IPS-NIHi7 (cell line): ENCODE results near the gene BDH2.

Source experiments
- DNase-seq: peaks from one replicate; pipeline ENCODE4 v3.0.0; 2012; ENCODE audit warnings: mixed read lengths; ENCODE audit errors: extremely low spot score

BDH2 gene

DNA sequence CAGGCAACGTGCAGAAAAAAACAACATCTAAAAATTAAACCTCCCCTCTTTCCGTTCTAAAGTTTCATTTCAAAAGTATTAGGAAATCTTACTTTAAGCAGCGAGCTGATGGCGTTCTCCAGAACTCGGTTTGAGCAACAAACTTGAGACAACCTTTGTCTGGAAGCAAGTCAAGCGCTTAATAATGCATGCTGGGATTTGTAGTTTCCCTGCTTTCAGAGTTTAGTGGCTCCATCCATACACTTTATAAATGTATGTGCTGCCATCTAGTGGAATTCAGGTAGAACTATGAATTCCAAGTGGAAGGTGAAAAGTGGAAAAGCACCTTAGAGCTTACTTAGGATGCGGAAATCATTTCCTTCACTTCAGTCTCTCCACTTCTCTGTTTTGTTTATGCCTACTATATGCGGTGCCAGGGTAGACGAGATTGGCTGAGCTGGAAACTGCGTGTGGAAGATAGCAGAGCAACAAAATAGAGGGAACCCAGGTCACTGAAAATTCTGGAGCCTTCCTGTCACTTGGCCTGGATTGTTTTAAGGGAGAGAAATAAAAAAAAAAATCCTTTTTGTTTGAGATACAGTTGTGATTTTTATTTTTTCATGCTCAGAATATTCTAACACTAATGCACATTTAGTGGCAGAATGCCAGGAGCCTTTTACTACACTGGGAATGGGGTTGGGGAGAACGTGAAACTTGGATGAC is at the start of gene BDH2:
Gene BDH2, minus strand, starts transcription at position 144 of the 702 bp plus-strand sequence. CDS start 3,580 bp downstream, outside the sequence.
- peak; percentile 82 for DNase-seq

- no peak for DNase-seq
Observed at GRCh38 chr4:103144926-103145325, 45.3 kb upstream of the BDH2 start.

DNA sequence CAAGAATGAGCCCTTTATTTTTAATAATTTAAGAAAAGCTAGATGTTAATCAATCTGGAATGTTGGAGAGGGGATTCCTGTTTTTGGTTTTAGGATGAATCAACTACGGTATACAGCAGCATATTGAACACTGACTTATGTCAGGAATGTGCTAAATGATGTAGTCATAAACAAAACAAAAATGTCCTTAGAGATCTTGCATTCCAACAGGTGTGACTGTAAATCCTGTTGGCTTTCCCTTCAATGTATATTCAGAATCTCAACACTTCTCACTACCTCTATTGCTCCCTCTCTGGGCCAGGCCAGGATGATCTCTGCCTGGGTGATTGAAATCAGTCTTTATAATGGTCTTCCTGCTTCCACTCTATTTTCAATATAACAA is 37.8 kb upstream of the BDH2 start:
- no peak for DNase-seq

- no peak for DNase-seq
Observed at GRCh38 chr4:103136671-103137445, 37.2 kb upstream of the BDH2 start.

DNA sequence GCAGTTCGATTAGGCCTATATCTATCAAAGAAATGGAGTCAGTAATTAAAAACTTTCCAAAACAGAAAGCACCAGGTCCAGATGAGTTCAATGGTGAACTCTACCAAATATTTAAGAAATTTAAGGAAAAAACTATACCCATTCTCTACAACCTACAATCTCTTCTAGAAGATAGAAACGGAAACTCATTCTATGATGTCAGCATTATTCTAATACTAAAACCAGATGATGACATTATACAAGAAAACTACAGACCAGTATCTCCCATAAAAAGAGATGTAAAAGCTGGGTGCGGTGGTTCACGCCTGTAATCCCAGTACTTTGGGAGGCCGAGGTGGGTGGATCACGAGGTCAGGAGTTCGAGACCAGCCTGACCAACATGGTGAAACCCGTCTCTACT is 29.5 kb upstream of the BDH2 start:
- no peak for DNase-seq

DNA sequence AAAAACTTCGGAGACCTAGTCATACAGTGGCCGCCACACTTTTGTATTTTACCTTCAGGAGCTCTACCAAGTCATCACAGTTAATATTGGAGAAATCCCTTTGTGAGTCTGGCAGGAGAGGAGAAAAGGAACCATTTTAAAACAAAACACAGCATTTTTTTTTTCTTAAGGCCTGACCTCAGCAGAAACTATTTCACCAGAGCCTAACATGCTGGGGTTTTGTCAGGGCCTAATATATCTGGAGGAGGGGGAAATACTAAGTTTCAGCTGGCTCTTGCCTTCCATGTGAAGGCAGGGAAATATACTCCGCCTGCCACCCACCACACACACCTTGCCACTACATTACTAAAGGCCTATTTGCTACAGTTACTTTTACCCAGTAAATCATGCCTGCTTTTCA is 26.5 kb upstream of the BDH2 start:
- DNase-seq = no peak

- DNase-seq = no peak
Observed at GRCh38 chr4:103123114-103123513, 23.5 kb upstream of the BDH2 start.

GRCh38 chr4:103118166-103118565 is 18.5 kb upstream of the BDH2 start:
- no peak for DNase-seq

GRCh38 chr4:103111598-103111997 is 12.0 kb upstream of the BDH2 start:
- no peak for DNase-seq

DNA sequence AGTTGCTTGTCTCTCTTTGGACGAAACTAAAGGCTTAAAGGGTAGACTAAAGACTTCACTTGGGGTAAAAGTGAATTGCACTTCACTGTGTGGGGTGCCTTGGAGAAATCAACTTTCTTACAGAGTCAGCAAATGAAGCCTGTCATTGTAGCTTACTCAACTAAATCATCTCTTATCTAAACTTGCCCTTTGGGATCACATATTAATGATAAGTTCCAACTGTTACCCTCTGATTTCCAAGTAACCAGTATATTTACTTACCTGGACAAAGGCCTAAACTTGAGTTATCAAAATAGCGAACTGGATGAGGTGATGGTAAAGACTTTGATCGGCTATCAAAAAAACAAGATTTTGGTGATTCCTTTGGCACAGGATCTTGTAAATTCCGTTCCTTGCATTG is 8.9 kb upstream of the BDH2 start:
- DNase-seq = no peak

- DNase-seq = no peak
Observed at GRCh38 chr4:103105558-103106356, 6.1 kb upstream of the BDH2 start.

- no peak for DNase-seq
Observed at GRCh38 chr4:103104886-103105285, 5.3 kb upstream of the BDH2 start.

DNA sequence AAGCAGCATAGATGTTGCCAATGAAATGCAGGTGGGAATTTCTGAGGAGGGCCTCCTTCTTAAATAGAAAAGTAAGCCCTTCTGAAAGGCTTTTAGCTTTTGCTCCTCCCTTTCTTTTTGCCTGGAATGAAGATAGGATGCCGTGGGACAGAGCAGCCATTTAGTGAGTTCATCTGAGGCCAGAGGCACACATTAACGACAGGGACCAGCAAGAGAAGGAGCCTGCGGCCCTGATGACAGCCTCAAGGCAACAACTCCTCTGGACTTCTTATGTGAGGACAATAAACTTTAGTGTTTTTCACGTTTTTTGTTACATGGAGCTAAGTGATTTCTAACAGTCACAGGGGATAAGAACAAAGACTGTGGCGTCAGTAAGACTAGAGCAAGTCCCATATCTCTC is 1.1 kb upstream of the BDH2 start:
- DNase-seq = no peak

GRCh38 chr4:103098756-103099440 is 736 bp downstream of the BDH2 start:
- DNase-seq = no peak

DNA sequence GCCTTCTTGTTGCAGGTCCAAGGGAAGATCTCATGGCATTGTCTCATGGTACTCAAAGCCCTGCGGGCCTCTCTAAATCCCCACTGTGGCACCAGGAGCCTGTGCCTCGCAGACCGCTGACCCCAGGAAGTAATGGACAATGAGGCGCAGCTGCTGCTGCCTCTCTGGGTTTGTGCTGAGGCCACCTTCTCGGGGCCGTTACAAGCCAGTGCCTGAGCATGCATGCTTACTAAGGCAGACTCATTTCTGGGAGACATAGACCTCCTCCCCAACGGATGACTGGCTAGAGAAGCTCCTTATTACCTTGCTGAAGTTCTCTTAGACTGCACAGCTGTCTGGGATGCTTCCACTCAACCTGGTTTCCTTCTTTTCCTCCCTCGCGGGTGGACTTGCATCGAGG is 1.3 kb downstream of the BDH2 start:
- no peak for DNase-seq

DNA sequence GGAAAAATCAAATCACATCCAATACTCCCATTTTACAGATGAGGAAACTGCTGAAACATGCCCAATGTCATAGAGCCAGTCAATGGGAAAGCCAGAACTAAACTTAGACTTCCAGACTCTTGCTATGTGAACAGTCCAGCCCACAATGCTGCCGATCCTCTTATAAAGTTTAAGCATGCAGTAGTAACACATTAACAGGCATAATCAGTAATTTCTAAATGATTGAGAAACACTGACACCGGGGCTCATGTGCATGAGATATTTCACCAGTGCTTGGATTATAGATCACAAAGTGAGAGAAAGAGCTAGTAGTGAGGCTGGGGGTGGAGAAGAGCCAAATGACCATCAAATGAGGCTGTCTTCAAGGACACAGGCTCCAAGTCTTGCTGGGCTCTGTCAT is 2.5 kb downstream of the BDH2 start:
- no peak for DNase-seq

GRCh38 chr4:103095080-103095479 is 4.6 kb downstream of the BDH2 start:
- DNase-seq = no peak

- DNase-seq = no peak
Observed at GRCh38 chr4:103092245-103092644, 7.4 kb downstream of the BDH2 start.

- peak; percentile 22 for DNase-seq
Observed at GRCh38 chr4:103091601-103092223, 7.9 kb downstream of the BDH2 start.

DNA sequence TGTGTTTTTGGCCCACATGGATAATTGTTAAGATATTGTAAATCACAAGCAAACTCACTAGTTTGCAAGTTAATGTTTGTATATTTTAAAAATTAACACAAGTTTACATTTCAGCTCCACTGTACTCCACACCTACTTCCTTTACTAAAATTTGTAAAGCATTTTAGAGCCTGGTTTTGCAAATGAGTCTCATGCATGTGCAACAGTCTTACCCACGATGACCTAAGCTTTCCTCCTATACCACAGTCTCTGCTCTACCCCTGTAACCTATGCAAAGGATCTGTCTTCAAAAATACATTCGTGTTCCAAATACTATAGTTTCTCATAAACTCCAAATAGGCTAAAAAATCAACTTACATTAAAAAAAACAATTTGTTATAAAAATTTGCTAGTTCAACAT is 10.2 kb downstream of the BDH2 start:
- no peak for DNase-seq

GRCh38 chr4:103086551-103086950 is 13.1 kb downstream of the BDH2 start:
- DNase-seq = no peak
